ENCODE results near the gene PUS1. TPM values are rescaled to one million over a fixed set of nuclear protein-coding genes. Genes with fewer than 3 reads are reported as not detected.

Gene PUS1
- total RNA-seq, 1 experiment from 2014 or later = 117 TPM

DNA sequence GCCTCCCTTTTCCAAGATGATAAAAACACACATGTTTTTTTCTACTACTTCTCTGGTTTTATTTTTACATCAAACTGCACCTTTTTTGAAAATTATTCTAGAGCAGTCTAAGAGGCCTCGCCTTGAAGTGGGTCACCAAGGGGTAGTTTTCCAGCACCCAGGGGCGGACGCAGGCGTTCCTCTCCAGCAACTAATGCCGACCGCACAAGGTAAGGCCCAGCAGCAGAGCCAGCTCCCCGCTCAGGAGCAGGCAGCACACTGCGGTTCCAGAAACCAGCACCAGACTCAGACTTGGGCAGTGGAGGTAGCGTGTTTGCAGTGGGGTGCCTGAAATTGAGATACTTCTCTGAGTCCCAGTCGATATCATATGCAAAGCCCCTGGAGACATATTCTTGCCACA lies 52.3 kb downstream of the PUS1 start:
- Histone ChIP-seq H4K91ac (ENCODE audit: insufficient read length, low read depth, low read length) (no peak overlapping the region), H4K5ac (ENCODE audit: insufficient read length, low read depth, low read length) (no peak overlapping the region), H2BK20ac (ENCODE audit: low read depth, low read length, poor library complexity, severe bottlenecking) (no peak overlapping the region), H2BK120ac (ENCODE audit: low read depth, low read length, poor library complexity, severe bottlenecking) (no peak overlapping the region), H3K23me2 (ENCODE audit: insufficient read length, low read depth, low read length, poor library complexity, severe bottlenecking) (no peaks in the 10 kb centered on the region), H3K9ac (ENCODE audit: extremely low read depth, insufficient read length, low read length) (no peak overlapping the region), H2BK12ac (ENCODE audit: insufficient read length, low read depth, low read length) (no peak overlapping the region), H3K27ac (ENCODE audit: insufficient read length, low read depth, low read length) (no peak overlapping the region), H3K4me2 (ENCODE audit: insufficient read depth, insufficient read length, low read length) (no peak overlapping the region), H3K18ac (ENCODE audit: insufficient read length, low read depth, low read length) (no peak overlapping the region), H3K14ac (ENCODE audit: insufficient read depth, low read length) (no peak overlapping the region; the same call in 1 of the 2 replicates), H3K9me3 (ENCODE audit: control insufficient read depth, low read depth, low read length) (no peaks in the 10 kb centered on the region), H3K79me2 (ENCODE audit: insufficient read depth, low read length) (no peaks in the 10 kb centered on the region), H3K27me3 (ENCODE audit: insufficient read depth, low read length) (no peaks in the 10 kb centered on the region), H3K79me1 (ENCODE audit: insufficient read depth, low read depth, low read length, poor library complexity, severe bottlenecking) (peaks cover 5% of the 10 kb centered on the region), H2AFZ (ENCODE audit: low read length) (no peak overlapping the region), H4K8ac (replicated peaks; ENCODE audit: insufficient read length, low read depth, low read length) (no peak overlapping the region), H3K4ac (ENCODE audit: low read depth, low read length) (no peak overlapping the region), H2AK5ac (ENCODE audit: insufficient read length, low read length) (no peak overlapping the region), H3K56ac (ENCODE audit: insufficient read length, low read depth, low read length) (no peak overlapping the region), H3K4me1 (ENCODE audit: insufficient read depth, low read length) (no peaks in the 10 kb centered on the region), H2BK5ac (ENCODE audit: insufficient read length, low read length) (no peak overlapping the region), H4K20me1 (ENCODE audit: control insufficient read depth, insufficient read depth, insufficient read length) (no peaks in the 10 kb centered on the region), H2BK15ac (ENCODE audit: low read depth, low read length) (no peak overlapping the region), H3K23ac (ENCODE audit: insufficient read length, low read depth, low read length) (no peak overlapping the region), H3T11ph (ENCODE audit: low read length) (no peak overlapping the region)
- H3K27ac Mint-ChIP-seq = no peak overlapping the region
- peaks cover 5 to 6% of the 10 kb centered on the region in 2 experiments for H3K4me1 Mint-ChIP-seq
- no peak overlapping the region for H3K4me3 Mint-ChIP-seq
- peaks cover 10 to 61% (median 40%) of the 10 kb centered on the region in 3 experiments for H3K36me3 Mint-ChIP-seq (ENCODE audit: insufficient read depth in 1 of 3, low read depth in 3 of 3)
- no peaks in the 10 kb centered on the region for H3K27me3 Mint-ChIP-seq (ENCODE audit: low read depth)
- DNase-seq = no peak
- H3K9me3 Mint-ChIP-seq = no peaks in the 10 kb centered on the region
- WGBS (ENCODE audit: extremely low coverage, insufficient read length, low lambda C conversion rate) = no CpG with 5 or more reads among the region's 10 CpGs
- TF ChIP-seq, protein P1, sequence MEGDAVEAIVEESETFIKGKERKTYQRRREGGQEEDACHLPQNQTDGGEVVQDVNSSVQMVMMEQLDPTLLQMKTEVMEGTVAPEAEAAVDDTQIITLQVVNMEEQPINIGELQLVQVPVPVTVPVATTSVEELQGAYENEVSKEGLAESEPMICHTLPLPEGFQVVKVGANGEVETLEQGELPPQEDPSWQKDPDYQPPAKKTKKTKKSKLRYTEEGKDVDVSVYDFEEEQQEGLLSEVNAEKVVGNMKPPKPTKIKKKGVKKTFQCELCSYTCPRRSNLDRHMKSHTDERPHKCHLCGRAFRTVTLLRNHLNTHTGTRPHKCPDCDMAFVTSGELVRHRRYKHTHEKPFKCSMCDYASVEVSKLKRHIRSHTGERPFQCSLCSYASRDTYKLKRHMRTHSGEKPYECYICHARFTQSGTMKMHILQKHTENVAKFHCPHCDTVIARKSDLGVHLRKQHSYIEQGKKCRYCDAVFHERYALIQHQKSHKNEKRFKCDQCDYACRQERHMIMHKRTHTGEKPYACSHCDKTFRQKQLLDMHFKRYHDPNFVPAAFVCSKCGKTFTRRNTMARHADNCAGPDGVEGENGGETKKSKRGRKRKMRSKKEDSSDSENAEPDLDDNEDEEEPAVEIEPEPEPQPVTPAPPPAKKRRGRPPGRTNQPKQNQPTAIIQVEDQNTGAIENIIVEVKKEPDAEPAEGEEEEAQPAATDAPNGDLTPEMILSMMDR (conservative IDR thresholded peaks at IDR 0.05) = no peak

All from H9 (cell line).